K562 (cell line): Measurements from ENCODE around the gene RTL10.

Experiments
- CEBPB ChIP-seq: fragments of 450-650 bp; IDR thresholded peaks from 2 replicates; pipeline ENCODE4 v1.6.1; 2016; ENCODE audit warnings: missing genetic modification characterization, missing compliant biosample characterization
- NFE2 ChIP-seq: IDR thresholded peaks from 2 replicates; pipeline ENCODE4 v1.6.1; 2014; ENCODE audit warnings: antibody characterized with exemption, low read depth
- NFIX ChIP-seq: fragments of 250-450 bp; sonication (Bioruptor Pico); IDR thresholded peaks from 2 replicates; pipeline ENCODE4 v1.4.0; 2020; ENCODE audit warnings: low read depth, mild to moderate bottlenecking, moderate library complexity
- POLR2G ChIP-seq: fragments of 200-400 bp; formaldehyde crosslinking; IDR thresholded peaks from 2 replicates; pipeline ENCODE4 v1.6.1; 2017; ENCODE audit warnings: low read depth, mild to moderate bottlenecking, antibody characterized with exemption, low read length, moderate library complexity
- TF ChIP-seq, protein P1 (sequence below), 3 experiments: IDR thresholded peaks in 2 of 3; conservative IDR thresholded peaks in 1 of 3; 2 replicates each; pipeline ENCODE4 v1.5.1; 2011 to 2012; ENCODE audit warnings: low read length in 3 of 3, mild to moderate bottlenecking in 3 of 3, control low read depth in 2 of 3, improper control_type of control experiment in 1 of 3, inconsistent platforms in 1 of 3, low read depth in 1 of 3, mixed read lengths in 1 of 3, moderate library complexity in 1 of 3; ENCODE audit not compliant: insufficient read depth in 2 of 3

DNA sequence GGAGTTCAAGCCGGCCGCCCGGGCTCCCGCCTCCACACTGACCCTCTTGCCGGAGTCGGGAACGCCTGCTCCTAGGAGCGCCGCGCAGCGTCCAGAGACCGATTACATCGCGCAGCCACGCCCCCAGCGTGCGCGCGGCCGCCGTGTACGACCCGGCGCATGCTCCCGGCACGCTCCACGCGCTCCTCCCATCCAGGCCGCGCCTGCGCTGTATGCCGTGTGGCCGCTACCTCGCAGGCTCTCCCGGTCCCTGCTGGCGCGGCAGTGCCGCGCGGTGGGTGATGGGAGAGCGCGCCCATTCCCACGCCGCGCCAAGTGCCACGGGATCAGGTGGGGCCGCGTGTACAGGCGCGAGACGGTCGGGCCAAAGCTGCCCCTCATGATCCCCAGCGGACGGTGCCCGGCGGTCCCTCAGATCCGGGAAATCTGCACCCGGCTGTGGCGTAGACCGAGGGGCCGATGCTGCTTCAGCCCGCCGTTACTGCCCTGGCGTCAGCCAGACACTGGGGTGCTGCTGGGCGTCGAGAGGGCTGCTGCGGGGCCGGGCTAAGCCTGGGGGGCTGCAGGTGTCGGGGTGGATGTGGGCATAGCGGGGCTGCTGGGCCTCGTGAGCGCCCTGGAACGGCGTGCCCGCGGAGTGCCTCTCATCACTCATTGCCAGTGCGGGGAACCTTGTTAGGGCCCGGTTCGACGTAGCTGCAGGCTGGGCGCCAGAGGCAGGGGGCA is at the start of gene RTL10, which contains the start of gene GNB1L:
- no peak for TF ChIP-seq POLR2G
- TF ChIP-seq NFE2: no peak
- no peak for TF ChIP-seq CEBPB (tag)
- TF ChIP-seq, protein P1, sequence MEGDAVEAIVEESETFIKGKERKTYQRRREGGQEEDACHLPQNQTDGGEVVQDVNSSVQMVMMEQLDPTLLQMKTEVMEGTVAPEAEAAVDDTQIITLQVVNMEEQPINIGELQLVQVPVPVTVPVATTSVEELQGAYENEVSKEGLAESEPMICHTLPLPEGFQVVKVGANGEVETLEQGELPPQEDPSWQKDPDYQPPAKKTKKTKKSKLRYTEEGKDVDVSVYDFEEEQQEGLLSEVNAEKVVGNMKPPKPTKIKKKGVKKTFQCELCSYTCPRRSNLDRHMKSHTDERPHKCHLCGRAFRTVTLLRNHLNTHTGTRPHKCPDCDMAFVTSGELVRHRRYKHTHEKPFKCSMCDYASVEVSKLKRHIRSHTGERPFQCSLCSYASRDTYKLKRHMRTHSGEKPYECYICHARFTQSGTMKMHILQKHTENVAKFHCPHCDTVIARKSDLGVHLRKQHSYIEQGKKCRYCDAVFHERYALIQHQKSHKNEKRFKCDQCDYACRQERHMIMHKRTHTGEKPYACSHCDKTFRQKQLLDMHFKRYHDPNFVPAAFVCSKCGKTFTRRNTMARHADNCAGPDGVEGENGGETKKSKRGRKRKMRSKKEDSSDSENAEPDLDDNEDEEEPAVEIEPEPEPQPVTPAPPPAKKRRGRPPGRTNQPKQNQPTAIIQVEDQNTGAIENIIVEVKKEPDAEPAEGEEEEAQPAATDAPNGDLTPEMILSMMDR (IDR thresholded peaks at IDR 0.05 in 2 of 3, conservative IDR thresholded peaks at IDR 0.05 in 1 of 3; ENCODE audit: insufficient read depth in 2 of 3, low read depth in 1 of 3, low read length in 3 of 3): peak; percentile 29 to 50 (median 49); a peak in 5 of 6 replicates
- TF ChIP-seq NFIX (CRISPR knock-in tag): no peak
